K562 (cell line): Measurements from ENCODE around the gene EGFL7. TPM values are rescaled to one million over a fixed set of nuclear protein-coding genes. Genes with fewer than 3 reads are reported as not detected.

ENCODE experiments used
- CREBBP ChIP-seq: IDR thresholded peaks from one replicate; pipeline ENCODE4 v1.6.1; 2012; ENCODE audit warnings: low read depth, mild to moderate bottlenecking, control low read depth, inconsistent platforms, low read length
- DMBX1 ChIP-seq: fragments of 250-450 bp; sonication (Bioruptor Pico); IDR thresholded peaks from 2 replicates; pipeline ENCODE4 v1.8.0; 2022; ENCODE audit warnings: inconsistent platforms, mild to moderate bottlenecking, moderate library complexity, borderline replicate concordance
- ELF4 ChIP-seq: fragments of 450-650 bp; formaldehyde crosslinking; IDR thresholded peaks from 2 replicates; pipeline ENCODE4 v1.4.0; 2022; ENCODE audit warnings: missing genetic modification characterization
- HDAC8 ChIP-seq: fragments of 450-650 bp; IDR thresholded peaks from 2 replicates; pipeline ENCODE4 v1.6.1; 2016; ENCODE audit warnings: mild to moderate bottlenecking, missing genetic modification characterization, moderate library complexity, missing compliant biosample characterization
- MEF2D ChIP-seq: conservative IDR thresholded peaks from 2 replicates; pipeline ENCODE4 v1.6.1; 2016; ENCODE audit warnings: low read depth, missing genetic modification characterization, missing compliant biosample characterization
- NR4A1 ChIP-seq, 2 experiments: fragments of 250-450 bp in 1 of 2; fragments of 450-650 bp in 1 of 2; sonication (Bioruptor Pico) in 1 of 2; IDR thresholded peaks; 2 replicates each; pipeline versions ENCODE4 v1.4.0 to v1.6.1; 2016 to 2020; ENCODE audit warnings: mild to moderate bottlenecking in 2 of 2, missing compliant biosample characterization in 1 of 2, missing genetic modification characterization in 1 of 2, moderate library complexity in 1 of 2
- PCBP1 ChIP-seq: fragments of 200-400 bp; formaldehyde crosslinking; IDR thresholded peaks from 2 replicates; pipeline ENCODE4 v1.6.1; 2018; ENCODE audit warnings: mild to moderate bottlenecking, low read depth, low read length; ENCODE audit not compliant: poor library complexity, severe bottlenecking
- POLR2B ChIP-seq: fragments of 450-650 bp; IDR thresholded peaks from 2 replicates; pipeline ENCODE4 v1.6.1; 2018; ENCODE audit warnings: low read depth; ENCODE audit not compliant: partially characterized antibody
- RBBP5 ChIP-seq: fragments of 200-600 bp; sonication (generic); IDR thresholded peaks from 2 replicates; pipeline ENCODE4 v1.6.1; 2012; ENCODE audit warnings: borderline replicate concordance, mild to moderate bottlenecking, low read length, control low read depth, inconsistent platforms; ENCODE audit not compliant: insufficient read depth, poor library complexity, severe bottlenecking
- STAT5A ChIP-seq: IDR thresholded peaks from 2 replicates; pipeline ENCODE4 v1.6.1; 2012; ENCODE audit warnings: low read length, inconsistent platforms, borderline replicate concordance
- TCF3 ChIP-seq: sonication (generic); formaldehyde crosslinking; IDR thresholded peaks from 2 replicates; pipeline ENCODE4 v1.4.0; 2020; ENCODE audit warnings: mild to moderate bottlenecking, missing genetic modification reagents
- TCFL5 ChIP-seq: fragments of 250-450 bp; sonication (Bioruptor Pico); conservative IDR thresholded peaks from 2 replicates; pipeline ENCODE4 v1.6.1; 2021; ENCODE audit warnings: mild to moderate bottlenecking, moderate library complexity, matching md5 sums
- ZBTB7A ChIP-seq: IDR thresholded peaks from 2 replicates; pipeline ENCODE4 v1.6.1; 2011; ENCODE audit warnings: low read depth, mild to moderate bottlenecking, low read length, moderate library complexity, borderline replicate concordance; ENCODE audit not compliant: control insufficient read depth
- ZFP30 ChIP-seq: fragments of 250-450 bp; sonication (Bioruptor Pico); IDR thresholded peaks from 2 replicates; pipeline ENCODE4 v1.8.0; 2022; ENCODE audit warnings: moderate library complexity, mild to moderate bottlenecking, inconsistent platforms, borderline replicate concordance
- ZFX ChIP-seq: sonication (generic); formaldehyde crosslinking; IDR thresholded peaks from 2 replicates; pipeline ENCODE4 v1.8.0; 2022; ENCODE audit warnings: mild to moderate bottlenecking, missing genetic modification reagents, moderate library complexity
- ZNF77 ChIP-seq: fragments of 250-450 bp; sonication (Bioruptor Pico); IDR thresholded peaks from 2 replicates; pipeline ENCODE4 v1.5.0; 2020
- polyA plus RNA-seq, 8 experiments: library from polyadenylated mRNA; depleted of rRNA in 4 of 8; stranded (reverse) in 5 of 8; unstranded in 3 of 8; fragments of >200 nt; fragmentation: Nextera tagmentation in 2 of 8; fragmentation: Illumina TruSeq in 1 of 8; extraction: Ambion mirVana in 2 of 8; extraction: Trizol in 1 of 8; gene quantifications; 2 replicates each; pipeline versions ENCODE4 v1.2.1 to v1.2.3, GENCODE V29; 2011 to 2014; ENCODE audit warnings: inconsistent platforms in 1 of 8, missing spikeins in 1 of 8
- total RNA-seq, 7 experiments: library from RNA; depleted of rRNA in 6 of 7; stranded (reverse); fragments of >200 nt in 6 of 7; fragmentation: Illumina TruSeq in 2 of 7; extraction: Trizol in 2 of 7; gene quantifications; 2 replicates each; pipeline versions ENCODE4 v1.2.1 to v1.2.3, GENCODE V29; 2011 to 2021; ENCODE audit warnings: low replicate concordance in 1 of 7
- TF ChIP-seq, protein P1 (sequence below): IDR thresholded peaks from 2 replicates; pipeline ENCODE4 v1.6.1; 2011; ENCODE audit warnings: borderline replicate concordance, low read depth, mild to moderate bottlenecking, moderate library complexity, low read length; ENCODE audit not compliant: insufficient read depth, poor library complexity, severe bottlenecking
- TF ChIP-seq, protein P2 (sequence below), 3 experiments: IDR thresholded peaks in 2 of 3; conservative IDR thresholded peaks in 1 of 3; 2 replicates each; pipeline ENCODE4 v1.5.1; 2011 to 2012; ENCODE audit warnings: low read length in 3 of 3, mild to moderate bottlenecking in 3 of 3, control low read depth in 2 of 3, improper control_type of control experiment in 1 of 3, inconsistent platforms in 1 of 3, low read depth in 1 of 3, mixed read lengths in 1 of 3, moderate library complexity in 1 of 3; ENCODE audit not compliant: insufficient read depth in 2 of 3
- TF ChIP-seq, protein P3 (sequence below), 2 experiments: fragments of 450-650 bp in 1 of 2; sonication (generic) in 1 of 2; formaldehyde crosslinking in 1 of 2; IDR thresholded peaks in 1 of 2; conservative IDR thresholded peaks in 1 of 2; 2 replicates each; pipeline versions ENCODE4 v1.6.1 to v1.8.1; 2016 to 2023; ENCODE audit warnings: mild to moderate bottlenecking in 2 of 2, moderate library complexity in 2 of 2, inconsistent platforms in 1 of 2, missing genetic modification reagents in 1 of 2

The EGFL7 gene
- total and polyA plus RNA-seq, 9 of the 15 experiments (the other 6 are each of a cell fraction or from before 2014, with no cell fraction given): 1.5 to 286 (median 55.5) TPM

DNA sequence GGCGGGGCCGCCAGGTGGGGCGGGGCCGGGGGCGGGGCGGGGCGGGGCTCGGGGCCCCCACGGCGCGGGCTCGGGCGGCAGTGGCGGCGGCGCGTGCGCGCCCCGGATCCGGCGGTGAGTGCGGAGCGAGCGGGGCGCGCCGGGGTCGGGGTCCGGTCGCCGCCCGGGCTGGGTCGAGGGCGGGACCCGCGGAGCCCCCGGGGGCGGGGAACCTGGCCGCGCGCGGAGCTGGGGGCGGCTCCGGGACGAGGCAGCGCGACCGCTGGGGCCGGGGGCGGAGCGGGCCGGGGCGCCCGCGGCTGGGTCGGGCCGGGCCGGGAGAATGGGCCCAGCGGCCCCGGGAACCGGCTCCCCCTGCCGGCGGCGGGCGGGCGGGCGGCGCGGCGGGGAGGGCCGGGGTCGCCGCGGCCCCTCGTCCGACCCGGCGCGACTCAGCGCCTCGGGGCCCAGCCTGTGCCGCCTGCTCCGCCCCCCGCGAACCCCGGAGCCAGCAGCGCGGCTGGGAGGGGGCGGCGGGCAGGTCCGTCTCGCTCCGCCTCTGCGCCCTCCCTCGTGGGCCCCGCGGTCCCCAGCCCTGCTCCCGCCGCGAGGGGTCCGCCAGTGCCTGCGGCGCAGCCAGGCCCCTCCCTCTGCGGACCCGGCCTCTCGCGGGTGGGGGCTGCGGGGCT is 3.1 kb downstream of the EGFL7 start (continued):
- TF ChIP-seq ZFP30 (CRISPR knock-in tag) (no peak), ZNF77 (no peak), TCFL5 (CRISPR knock-in tag) (no peak), PCBP1 (peak; percentile 67), TCF3 (CRISPR knock-in tag) (no peak), POLR2B (no peak), ZFX (CRISPR knock-in tag) (no peak), DMBX1 (CRISPR knock-in tag) (no peak), CREBBP (no peak), HDAC8 (tag) (no peak), MEF2D (tag) (no peak), RBBP5 (peak; percentile 3), NR4A1 (CRISPR knock-in tag; IDR thresholded peaks at IDR 0.05) (no peak), NR4A1 (tag; IDR thresholded peaks at IDR 0.05) (no peak), STAT5A (no peak), ZBTB7A (peak; percentile 85), ELF4 (CRISPR knock-in tag) (no peak)
- TF ChIP-seq, protein P1, sequence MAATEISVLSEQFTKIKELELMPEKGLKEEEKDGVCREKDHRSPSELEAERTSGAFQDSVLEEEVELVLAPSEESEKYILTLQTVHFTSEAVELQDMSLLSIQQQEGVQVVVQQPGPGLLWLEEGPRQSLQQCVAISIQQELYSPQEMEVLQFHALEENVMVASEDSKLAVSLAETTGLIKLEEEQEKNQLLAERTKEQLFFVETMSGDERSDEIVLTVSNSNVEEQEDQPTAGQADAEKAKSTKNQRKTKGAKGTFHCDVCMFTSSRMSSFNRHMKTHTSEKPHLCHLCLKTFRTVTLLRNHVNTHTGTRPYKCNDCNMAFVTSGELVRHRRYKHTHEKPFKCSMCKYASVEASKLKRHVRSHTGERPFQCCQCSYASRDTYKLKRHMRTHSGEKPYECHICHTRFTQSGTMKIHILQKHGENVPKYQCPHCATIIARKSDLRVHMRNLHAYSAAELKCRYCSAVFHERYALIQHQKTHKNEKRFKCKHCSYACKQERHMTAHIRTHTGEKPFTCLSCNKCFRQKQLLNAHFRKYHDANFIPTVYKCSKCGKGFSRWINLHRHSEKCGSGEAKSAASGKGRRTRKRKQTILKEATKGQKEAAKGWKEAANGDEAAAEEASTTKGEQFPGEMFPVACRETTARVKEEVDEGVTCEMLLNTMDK: peak; percentile 23
- TF ChIP-seq, protein P2, sequence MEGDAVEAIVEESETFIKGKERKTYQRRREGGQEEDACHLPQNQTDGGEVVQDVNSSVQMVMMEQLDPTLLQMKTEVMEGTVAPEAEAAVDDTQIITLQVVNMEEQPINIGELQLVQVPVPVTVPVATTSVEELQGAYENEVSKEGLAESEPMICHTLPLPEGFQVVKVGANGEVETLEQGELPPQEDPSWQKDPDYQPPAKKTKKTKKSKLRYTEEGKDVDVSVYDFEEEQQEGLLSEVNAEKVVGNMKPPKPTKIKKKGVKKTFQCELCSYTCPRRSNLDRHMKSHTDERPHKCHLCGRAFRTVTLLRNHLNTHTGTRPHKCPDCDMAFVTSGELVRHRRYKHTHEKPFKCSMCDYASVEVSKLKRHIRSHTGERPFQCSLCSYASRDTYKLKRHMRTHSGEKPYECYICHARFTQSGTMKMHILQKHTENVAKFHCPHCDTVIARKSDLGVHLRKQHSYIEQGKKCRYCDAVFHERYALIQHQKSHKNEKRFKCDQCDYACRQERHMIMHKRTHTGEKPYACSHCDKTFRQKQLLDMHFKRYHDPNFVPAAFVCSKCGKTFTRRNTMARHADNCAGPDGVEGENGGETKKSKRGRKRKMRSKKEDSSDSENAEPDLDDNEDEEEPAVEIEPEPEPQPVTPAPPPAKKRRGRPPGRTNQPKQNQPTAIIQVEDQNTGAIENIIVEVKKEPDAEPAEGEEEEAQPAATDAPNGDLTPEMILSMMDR (IDR thresholded peaks at IDR 0.05 in 2 of 3, conservative IDR thresholded peaks at IDR 0.05 in 1 of 3; ENCODE audit: insufficient read depth in 2 of 3, low read depth in 1 of 3, low read length in 3 of 3): 0 out of 6 replicates have a peak, but pooled peaks of 1 of the 3 experiments have one; percentile 5
- TF ChIP-seq, protein P3, sequence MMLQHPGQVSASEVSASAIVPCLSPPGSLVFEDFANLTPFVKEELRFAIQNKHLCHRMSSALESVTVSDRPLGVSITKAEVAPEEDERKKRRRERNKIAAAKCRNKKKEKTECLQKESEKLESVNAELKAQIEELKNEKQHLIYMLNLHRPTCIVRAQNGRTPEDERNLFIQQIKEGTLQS (IDR thresholded peaks at IDR 0.05): no peak
- TF ChIP-seq, protein P3 (CRISPR knock-in tag; conservative IDR thresholded peaks at IDR 0.05): no peak
